ENCODE data around the gene PCID2. TPM values are rescaled to one million over a fixed set of nuclear protein-coding genes. Genes with fewer than 3 reads are reported as not detected.
"Not testable (repeated sequence)": the region's sequence is repeated elsewhere in the genome, so short reads cannot be mapped to it uniquely, and the experiment has no call there.

PCID2 gene
- total RNA-seq, 1 donor from 2014 or later, result 41.5 TPM

DNA sequence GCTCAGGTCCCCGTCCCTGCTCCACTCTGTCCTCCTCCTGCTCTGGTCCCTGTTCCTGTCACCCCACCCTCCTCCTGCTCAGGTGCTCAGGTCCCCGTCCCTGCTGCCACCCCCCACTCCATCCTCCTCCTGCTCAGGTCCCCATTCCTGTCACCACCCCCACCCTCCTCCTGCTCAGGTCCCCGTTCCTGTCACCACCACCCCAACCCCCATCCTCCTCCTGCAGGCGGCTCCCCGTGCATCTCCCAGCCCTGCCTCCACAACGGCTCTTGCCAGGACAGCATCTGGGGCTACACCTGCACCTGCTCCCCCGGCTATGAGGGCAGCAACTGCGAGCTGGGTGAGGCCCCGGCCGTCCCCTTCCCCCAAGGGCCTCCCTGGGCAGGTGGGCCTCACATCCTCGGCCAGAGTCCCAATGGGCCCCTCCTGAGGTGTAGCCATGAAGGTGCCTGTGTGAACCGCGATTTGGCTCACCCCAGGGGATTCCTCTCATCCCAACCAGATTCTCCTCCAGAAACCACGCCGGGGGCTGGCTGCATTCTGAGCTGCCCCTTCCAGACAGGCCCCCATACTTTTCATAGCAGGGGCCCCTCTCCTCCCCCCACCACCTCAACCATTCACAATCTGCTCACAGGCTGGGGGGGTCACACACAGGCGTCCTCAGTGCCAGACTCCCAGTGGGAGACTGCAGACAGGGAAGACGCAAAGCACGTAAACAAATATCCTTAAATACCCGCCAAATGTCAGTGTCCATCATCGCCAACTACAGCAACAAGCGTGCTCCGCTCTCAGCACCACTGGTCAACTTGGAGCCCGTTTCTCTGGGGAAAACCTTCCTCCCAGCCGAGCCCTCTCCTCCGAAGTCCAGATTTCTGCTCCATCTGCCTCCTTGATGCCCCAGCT, 45.4 kb downstream of the PCID2 start:
- intact Hi-C loops (cut with DNase I), result no loop called here
- H3K27ac ChIP-seq, result no peak overlapping the region
- TF ChIP-seq, protein P1, sequence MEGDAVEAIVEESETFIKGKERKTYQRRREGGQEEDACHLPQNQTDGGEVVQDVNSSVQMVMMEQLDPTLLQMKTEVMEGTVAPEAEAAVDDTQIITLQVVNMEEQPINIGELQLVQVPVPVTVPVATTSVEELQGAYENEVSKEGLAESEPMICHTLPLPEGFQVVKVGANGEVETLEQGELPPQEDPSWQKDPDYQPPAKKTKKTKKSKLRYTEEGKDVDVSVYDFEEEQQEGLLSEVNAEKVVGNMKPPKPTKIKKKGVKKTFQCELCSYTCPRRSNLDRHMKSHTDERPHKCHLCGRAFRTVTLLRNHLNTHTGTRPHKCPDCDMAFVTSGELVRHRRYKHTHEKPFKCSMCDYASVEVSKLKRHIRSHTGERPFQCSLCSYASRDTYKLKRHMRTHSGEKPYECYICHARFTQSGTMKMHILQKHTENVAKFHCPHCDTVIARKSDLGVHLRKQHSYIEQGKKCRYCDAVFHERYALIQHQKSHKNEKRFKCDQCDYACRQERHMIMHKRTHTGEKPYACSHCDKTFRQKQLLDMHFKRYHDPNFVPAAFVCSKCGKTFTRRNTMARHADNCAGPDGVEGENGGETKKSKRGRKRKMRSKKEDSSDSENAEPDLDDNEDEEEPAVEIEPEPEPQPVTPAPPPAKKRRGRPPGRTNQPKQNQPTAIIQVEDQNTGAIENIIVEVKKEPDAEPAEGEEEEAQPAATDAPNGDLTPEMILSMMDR (IDR thresholded peaks at IDR 0.05), result no peak
- ATAC-seq, result no peak
- no peaks in the 10 kb centered on the region for H3K36me3 ChIP-seq
- no peak overlapping the region for H3K4me3 ChIP-seq
- no peak for DNase-seq
- peaks cover 15% of the 10 kb centered on the region for H3K27me3 ChIP-seq
- no peaks in the 10 kb centered on the region for H3K9me3 ChIP-seq
- no peaks in the 10 kb centered on the region for H3K4me1 ChIP-seq

DNA sequence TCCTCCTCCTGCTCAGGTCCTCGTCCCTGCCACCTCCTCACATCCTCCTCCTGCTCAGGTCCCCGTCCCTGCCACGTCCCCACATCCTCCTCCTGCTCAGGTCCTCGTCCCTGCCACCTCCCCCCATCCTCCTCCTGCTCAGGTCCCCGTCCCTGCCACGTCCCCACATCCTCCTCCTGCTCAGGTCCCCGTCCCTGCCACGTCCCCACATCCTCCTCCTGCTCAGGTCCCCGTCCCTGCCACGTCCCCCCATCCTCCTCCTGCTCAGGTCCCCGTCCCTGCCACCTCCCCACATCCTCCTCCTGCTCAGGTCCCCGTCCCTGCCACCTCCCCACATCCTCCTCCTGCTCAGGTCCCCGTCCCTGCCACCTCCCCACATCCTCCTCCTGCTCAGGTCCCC, 46.5 kb downstream of the PCID2 start:
- not testable (repeated sequence) for ATAC-seq

DNA sequence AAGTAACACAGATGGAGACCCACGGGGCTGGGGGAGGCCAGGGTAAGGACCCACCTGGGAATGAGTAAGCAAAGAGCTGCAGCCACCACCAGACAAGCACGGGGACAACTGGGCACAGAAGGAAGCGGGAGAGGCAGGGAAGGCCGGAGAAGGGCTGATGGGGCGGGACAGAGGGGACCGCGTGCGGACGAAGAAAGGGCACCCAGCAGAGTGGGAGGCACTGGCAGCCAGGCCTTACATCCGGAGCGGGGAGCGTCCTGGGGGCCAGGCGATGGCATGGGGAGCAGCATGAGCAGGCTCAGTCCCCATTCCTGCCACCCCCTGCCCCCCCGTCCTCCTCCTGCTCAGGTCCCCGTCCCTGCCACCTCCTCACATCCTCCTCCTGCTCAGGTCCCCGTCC, 47.0 kb downstream of the PCID2 start:
- ATAC-seq (no peak), DNase-seq (no peak)
- Histone ChIP-seq H3K27me3 (peaks cover 15% of the 10 kb centered on the region), H3K36me3 (no peaks in the 10 kb centered on the region), H3K27ac (no peak overlapping the region), H3K9me3 (no peaks in the 10 kb centered on the region), H3K4me1 (no peaks in the 10 kb centered on the region), H3K4me3 (no peak overlapping the region)
- intact Hi-C loops (cut with DNase I), result no loop called here
- TF ChIP-seq, protein P1 (IDR thresholded peaks at IDR 0.05), result no peak

More for the DNA sequence above, 46.5 kb downstream of the PCID2 start:
- intact Hi-C loops (cut with DNase I); H3K4me3 ChIP-seq; H3K4me1 ChIP-seq; H3K36me3 ChIP-seq; H3K27ac ChIP-seq; H3K9me3 ChIP-seq; DNase-seq: not testable (repeated sequence)
- H3K27me3 ChIP-seq, result peaks cover 15% of the 10 kb centered on the region

DNA sequence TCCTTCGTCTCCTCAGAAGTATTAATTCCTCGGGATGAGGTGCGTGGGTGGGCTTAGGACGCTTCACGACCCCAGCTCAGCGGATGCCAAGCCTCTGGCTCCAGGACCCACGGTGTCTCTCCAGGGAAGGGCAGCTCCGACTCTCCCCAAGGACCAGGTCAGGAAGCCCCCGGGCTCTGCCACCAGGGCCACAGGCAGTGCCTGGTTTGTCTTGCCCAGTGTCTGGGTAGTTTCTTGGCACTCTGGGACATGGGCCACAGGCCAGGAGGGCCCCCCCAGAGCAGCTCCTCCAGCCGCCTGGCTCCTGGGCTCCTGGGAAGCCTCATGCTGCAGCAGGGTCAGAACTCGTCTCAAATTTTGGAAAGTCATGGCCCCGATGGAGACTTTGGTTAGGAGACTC, 47.5 kb downstream of the PCID2 start:
- intact Hi-C loops (cut with DNase I), result no loop called here
- H3K27me3 ChIP-seq, result peaks cover 15% of the 10 kb centered on the region

DNA sequence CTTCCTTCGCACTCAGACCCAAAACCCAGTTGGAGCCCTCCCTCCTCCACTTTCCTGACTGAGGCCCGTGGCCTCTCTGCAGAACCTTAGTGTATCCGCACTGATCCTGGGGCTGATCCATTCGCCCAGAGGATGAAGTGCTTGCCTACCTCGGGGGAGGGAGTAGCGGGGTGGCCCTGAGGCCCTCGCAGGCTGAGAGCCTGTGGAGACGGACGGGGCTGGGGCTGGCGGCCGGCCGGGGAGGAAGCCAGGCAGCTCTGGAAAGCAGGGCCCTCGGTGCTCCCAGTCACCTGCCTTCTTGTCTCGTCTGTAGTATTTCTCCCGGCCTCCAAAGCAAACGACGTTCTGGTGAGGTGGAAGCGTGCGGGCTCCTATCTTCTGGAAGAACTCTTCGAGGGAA, 48.8 kb downstream of the PCID2 start:
- Histone ChIP-seq H3K4me1 (no peaks in the 10 kb centered on the region), H3K36me3 (no peaks in the 10 kb centered on the region), H3K9me3 (no peaks in the 10 kb centered on the region), H3K4me3 (no peak overlapping the region), H3K27me3 (peaks cover 15% of the 10 kb centered on the region), H3K27ac (no peak overlapping the region)
- intact Hi-C loops (cut with DNase I), result no loop called here
- TF ChIP-seq, protein P1 (IDR thresholded peaks at IDR 0.05), result no peak
- DNase-seq (no peak), ATAC-seq (no peak)

More for the DNA sequence above, 47.5 kb downstream of the PCID2 start:
- no peaks in the 10 kb centered on the region for H3K9me3 ChIP-seq
- H3K4me3 ChIP-seq, result no peak overlapping the region
- H3K4me1 ChIP-seq, result no peaks in the 10 kb centered on the region
- H3K36me3 ChIP-seq, result no peaks in the 10 kb centered on the region
- TF ChIP-seq, protein P1 (IDR thresholded peaks at IDR 0.05), result no peak
- ATAC-seq, result no peak
- H3K27ac ChIP-seq, result no peak overlapping the region
- DNase-seq, result no peak

DNA sequence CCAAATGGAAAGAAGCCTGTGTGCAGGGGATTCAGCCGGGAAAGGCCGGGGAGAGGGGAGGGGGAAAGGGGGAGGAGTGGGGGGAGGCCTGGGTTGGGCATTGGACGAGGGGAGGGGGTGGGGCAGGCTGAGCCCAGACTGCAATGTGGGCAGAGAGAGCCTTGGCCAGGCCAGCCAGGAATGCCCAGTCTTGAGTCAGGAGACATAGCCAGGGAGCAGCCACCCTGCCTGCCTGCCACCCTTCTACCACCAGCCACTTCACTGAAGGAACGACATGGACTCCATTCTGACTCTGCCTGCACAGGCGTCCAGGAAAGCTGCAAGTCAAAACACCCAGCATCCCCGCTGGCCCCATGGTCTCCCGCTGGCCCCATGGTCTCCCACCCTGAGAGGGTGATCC, 49.5 kb downstream of the PCID2 start:
- intact Hi-C loops (cut with DNase I), result no loop called here
- H3K4me3 ChIP-seq, result no peak overlapping the region
- TF ChIP-seq, protein P1 (IDR thresholded peaks at IDR 0.05), result no peak

More for the DNA sequence above, 49.5 kb downstream of the PCID2 start:
- ATAC-seq, result no peak
- Histone ChIP-seq H3K27ac (no peak overlapping the region), H3K36me3 (no peaks in the 10 kb centered on the region), H3K4me1 (no peaks in the 10 kb centered on the region), H3K9me3 (no peaks in the 10 kb centered on the region), H3K27me3 (peaks cover 15% of the 10 kb centered on the region)
- DNase-seq, result no peak

Measured in upper lobe of right lung (tissue), 1 donor.